ENCODE results near the gene GALNT2.

- TF ChIP-seq, protein P1, sequence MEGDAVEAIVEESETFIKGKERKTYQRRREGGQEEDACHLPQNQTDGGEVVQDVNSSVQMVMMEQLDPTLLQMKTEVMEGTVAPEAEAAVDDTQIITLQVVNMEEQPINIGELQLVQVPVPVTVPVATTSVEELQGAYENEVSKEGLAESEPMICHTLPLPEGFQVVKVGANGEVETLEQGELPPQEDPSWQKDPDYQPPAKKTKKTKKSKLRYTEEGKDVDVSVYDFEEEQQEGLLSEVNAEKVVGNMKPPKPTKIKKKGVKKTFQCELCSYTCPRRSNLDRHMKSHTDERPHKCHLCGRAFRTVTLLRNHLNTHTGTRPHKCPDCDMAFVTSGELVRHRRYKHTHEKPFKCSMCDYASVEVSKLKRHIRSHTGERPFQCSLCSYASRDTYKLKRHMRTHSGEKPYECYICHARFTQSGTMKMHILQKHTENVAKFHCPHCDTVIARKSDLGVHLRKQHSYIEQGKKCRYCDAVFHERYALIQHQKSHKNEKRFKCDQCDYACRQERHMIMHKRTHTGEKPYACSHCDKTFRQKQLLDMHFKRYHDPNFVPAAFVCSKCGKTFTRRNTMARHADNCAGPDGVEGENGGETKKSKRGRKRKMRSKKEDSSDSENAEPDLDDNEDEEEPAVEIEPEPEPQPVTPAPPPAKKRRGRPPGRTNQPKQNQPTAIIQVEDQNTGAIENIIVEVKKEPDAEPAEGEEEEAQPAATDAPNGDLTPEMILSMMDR (IDR thresholded peaks at IDR 0.05), result no peak
- TF ChIP-seq POLR2A (IDR thresholded peaks at IDR 0.05) (no peak), EP300 (IDR thresholded peaks at IDR 0.05) (no peak)
These were observed 18.7 kb upstream of the GALNT2 start for GRCh38 chr1:230048322-230048721.

All from ovary (tissue), 3 donors.